GM03348 (cell line): ENCODE measurements around the gene PLEKHG4B.
A peak's percentile ranks its signal among the peaks of the same experiment; 100 is the strongest.
"Not testable (repeated sequence)": the region's sequence is repeated elsewhere in the genome, so short reads cannot be mapped to it uniquely, and the experiment has no call there.

Experiments
- DNase-seq: peaks from one replicate; pipeline ENCODE4 v3.0.0; 2012; ENCODE audit warnings: low spot score

Gene PLEKHG4B, protein sequence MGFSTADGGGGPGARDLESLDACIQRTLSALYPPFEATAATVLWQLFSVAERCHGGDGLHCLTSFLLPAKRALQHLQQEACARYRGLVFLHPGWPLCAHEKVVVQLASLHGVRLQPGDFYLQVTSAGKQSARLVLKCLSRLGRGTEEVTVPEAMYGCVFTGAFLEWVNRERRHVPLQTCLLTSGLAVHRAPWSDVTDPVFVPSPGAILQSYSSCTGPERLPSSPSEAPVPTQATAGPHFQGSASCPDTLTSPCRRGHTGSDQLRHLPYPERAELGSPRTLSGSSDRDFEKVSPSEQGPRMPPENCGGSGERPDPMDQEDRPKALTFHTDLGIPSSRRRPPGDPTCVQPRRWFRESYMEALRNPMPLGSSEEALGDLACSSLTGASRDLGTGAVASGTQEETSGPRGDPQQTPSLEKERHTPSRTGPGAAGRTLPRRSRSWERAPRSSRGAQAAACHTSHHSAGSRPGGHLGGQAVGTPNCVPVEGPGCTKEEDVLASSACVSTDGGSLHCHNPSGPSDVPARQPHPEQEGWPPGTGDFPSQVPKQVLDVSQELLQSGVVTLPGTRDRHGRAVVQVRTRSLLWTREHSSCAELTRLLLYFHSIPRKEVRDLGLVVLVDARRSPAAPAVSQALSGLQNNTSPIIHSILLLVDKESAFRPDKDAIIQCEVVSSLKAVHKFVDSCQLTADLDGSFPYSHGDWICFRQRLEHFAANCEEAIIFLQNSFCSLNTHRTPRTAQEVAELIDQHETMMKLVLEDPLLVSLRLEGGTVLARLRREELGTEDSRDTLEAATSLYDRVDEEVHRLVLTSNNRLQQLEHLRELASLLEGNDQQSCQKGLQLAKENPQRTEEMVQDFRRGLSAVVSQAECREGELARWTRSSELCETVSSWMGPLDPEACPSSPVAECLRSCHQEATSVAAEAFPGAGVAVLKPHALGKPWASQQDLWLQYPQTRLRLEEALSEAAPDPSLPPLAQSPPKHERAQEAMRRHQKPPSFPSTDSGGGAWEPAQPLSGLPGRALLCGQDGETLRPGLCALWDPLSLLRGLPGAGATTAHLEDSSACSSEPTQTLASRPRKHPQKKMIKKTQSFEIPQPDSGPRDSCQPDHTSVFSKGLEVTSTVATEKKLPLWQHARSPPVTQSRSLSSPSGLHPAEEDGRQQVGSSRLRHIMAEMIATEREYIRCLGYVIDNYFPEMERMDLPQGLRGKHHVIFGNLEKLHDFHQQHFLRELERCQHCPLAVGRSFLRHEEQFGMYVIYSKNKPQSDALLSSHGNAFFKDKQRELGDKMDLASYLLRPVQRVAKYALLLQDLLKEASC (N-terminal part only)

DNA sequence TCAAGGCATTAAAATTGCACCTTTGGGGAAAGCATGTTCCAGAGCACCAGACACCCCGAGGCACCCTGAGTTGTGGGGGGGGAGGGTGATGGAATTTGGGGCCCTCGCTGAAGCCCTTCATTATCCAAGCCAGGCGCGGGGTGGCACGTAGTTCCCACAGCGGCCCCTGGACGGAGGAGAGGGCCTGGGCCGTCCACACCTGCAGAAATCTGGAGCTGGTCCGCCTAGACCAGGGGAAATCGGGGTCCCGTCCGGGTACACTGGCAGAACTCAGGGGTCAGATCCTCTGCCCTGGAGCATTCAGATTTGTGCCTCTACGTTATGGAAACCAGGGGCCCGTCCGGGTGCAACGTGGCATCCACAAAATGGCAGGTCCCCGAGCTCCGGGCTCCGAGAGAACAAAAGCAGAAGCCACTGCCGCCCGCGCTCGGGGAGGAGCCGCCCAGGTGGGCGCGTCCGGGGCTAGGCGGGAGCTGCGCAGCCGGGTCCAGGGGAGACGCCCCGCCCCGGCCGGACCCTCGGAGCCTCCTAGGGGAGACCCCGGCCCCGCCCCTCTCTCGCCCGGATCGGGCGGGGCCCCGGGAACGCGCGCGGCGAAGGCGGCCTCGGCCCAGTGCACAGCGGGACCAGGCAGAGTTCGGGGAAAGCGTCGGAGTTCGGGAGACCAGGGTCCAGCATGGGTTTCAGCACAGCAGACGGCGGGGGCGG is at the start of gene PLEKHG4B:
TSS of gene PLEKHG4B (plus strand) at position 613 of the 708 bp plus-strand sequence. CDS start at position 677, 64 bp downstream.
- no peak for DNase-seq

DNA sequence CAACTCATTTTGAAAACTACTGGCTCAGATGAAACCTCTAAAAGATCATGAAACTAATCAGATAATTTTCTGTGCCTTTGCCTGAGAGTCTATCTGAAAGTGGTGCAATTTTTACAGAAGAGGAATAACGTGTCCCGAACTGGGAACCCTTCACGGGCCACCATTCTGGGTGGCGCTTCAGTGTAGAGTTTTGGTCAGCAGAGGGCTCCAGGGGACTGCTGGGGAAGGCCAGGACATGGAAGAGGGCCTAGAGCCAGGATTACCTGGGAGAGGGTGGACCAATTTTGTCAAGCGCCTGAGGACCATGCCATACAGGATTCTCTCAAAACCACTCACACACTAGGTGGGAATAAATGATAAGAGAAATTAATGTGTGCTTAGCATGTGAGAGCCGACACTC is 49.7 kb upstream of the PLEKHG4B start:
- no peak for DNase-seq

DNA sequence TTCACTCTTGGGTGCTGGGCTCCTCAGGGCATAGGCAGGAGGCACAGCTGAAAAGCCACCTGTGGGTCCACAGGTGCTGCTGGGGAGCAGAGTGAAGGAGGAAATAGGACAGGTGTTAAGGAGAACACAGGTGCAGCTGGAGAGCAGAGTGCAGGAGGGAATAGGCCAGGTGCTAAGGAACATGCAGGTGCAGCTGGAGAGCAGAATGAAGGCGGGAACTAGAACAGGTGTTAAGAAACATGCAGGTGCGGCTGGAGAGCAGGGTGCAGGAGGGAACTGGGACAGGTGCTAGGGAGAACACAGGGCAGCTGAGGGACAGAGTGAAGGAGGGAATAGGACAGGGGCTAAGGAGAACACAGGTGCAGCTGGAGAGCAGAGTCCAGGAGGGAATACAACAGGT is 43.8 kb upstream of the PLEKHG4B start:
- no peak for DNase-seq

DNA sequence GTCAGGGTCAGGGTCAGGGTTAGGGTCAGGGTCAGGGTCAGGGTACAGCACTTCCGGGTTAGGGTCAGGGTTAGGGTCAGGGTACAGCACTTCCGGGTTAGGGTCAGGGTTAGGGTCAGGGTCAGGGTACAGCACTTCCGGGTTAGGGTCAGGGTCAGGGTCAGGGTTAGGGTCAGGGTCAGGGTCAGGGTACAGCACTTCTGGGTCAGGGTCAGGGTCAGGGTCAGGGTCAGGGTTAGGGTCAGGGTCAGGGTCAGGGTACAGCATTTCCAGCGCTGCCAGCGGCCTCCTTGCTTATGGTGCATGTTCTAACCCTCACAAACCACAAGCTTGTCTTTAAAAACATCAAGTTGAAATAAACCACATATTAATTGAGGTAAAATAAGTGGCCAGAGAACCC is 42.4 kb upstream of the PLEKHG4B start:
- not testable (repeated sequence) for DNase-seq

DNA sequence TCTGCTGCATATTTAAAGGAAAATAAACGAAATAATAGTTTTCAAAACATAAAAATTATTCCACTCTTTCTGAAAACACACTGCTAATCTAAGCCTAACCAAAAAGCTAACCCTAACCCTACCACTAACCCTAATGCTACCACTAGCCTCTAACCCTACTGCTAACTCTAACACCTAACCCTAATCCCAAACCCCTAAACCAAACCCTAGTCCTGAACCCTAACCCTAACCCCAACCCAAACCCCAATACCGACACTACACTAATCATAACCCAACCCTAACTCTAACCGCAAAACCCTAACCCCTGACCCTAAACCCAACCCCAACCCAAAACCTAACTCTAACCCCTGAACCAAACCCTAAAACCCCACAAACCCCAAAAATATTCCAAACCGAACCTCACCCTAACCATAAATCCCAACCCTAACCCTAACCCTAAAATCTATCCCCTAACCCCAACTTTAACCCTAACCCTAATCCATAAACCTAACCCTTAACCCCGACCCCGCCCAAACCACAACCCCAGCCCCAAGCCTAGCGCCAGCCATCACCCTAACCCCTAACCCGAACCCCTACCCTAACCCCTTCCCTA is 41.9 kb upstream of the PLEKHG4B start:
- no peak for DNase-seq

DNA sequence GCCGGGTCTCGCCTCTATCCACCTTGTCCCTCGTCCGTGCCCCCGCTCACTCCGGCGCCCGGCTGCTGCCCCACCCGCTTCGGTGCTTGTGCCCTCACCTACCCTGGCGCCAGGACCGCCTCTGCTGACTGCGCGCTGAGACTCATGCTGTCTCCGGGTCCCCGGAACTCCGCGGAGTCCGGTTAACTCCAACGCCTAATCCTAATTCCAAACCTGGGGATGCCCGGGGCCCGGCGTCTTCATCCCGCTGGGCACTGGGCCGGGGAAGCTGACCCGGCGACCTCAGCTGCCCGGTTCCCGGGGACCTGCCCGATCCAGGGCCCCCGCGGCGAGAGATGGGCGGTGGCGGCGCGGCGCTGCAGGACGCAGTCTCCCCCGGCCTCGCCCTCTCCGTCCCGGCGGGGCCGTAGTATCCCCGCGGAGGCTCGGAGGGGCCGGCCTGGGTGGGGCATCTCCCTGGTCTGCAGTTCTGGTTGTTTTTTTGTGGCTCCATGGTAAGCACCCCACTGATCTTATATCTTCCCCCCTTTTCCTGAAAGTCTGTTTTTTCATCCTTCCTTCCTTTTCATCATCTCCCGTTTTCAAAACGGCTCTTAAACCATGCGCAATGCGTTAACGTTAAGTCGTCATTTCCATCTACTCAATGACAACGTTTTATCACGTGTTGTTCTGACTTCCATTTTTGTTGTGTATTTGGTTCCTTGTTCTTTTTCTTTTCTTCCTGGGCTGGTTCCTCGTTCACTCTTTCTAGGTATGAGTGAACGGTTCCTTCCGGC is 41.1 kb upstream of the PLEKHG4B start:
- DNase-seq = no peak

DNA sequence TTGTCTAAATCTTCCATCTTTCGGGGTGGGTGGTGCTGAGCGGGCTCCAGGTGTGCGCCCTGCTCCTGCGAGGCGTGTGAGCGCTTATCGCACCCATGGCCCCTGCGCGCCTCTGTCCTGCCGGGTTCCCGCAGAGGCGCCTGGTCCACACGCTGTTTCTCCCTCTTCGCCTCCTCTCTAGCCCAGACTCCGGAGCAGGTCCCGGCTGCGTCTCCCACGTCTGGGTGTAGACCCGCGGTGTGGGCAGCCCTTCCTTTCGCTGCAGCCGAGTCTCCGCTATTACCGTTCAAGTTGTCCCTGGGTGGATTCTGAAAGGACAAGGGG is 40.5 kb upstream of the PLEKHG4B start:
- DNase-seq = no peak

DNA sequence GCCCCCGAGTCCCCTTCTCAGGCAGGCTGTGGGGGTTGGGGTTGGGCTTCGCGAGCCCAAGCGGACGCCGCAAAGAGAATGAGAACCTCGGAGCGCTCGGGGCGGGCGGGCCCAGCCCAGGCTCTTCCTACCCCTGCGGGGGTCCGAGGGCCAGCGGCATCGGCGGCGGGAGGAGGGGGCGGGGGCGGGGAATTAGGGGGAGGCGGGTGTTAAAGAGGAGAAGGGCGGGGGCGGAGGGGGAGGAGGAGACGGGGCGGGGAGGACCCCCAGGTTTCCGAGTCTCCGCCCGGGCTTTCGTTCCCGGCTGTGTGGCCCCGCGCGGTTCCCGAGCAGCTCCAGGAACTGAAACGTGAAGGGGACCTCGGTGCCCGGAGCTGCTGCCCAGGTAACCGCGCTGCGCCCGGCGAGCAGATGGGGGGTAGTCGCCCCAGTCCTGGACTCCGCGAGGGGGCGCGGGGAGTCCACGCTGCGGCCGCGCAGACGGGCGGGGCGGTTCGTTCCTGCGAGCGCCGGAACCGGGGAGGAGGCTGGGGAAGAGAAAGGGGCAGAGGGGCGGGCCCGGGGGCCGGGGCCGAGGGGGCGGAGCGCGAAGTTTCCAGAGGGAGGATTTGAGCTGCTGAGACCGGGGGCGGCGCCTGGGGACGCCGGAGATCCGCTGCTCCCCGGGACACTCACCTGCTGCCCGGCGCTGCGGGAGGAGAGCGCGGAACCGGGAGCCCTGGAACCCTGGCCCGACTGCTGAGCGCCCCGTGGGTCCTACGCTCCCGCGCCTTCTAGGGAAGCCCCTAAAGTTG is 38.4 kb upstream of the PLEKHG4B start:
- DNase-seq = peak; percentile 46

DNA sequence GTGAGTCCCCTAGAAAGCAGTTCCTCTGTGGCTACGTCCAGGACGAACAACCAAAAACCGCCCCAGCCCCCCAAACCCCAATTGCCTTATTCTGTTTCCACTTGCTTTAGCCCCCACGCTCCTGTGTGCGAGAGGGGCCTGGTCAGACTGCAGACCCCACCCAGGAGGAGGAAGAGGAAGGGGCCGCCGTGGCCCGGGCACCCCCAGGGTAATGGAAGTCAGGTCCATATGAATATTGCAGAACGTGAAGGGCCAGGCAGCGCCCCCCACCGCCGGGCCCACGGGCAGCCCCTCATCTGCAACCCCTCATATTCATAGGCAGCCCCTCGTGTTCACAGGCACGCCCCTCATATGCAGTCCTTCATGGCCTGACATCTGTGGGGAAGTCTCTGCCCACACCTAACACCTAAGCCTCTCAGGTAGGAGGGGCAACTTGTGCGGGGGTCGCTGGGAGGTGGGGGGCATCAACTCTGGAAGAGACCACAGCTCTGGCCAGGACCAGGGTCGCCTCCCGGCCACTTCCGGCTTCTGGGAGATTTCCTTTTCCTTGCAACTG is 37.7 kb upstream of the PLEKHG4B start:
- no peak for DNase-seq

DNA sequence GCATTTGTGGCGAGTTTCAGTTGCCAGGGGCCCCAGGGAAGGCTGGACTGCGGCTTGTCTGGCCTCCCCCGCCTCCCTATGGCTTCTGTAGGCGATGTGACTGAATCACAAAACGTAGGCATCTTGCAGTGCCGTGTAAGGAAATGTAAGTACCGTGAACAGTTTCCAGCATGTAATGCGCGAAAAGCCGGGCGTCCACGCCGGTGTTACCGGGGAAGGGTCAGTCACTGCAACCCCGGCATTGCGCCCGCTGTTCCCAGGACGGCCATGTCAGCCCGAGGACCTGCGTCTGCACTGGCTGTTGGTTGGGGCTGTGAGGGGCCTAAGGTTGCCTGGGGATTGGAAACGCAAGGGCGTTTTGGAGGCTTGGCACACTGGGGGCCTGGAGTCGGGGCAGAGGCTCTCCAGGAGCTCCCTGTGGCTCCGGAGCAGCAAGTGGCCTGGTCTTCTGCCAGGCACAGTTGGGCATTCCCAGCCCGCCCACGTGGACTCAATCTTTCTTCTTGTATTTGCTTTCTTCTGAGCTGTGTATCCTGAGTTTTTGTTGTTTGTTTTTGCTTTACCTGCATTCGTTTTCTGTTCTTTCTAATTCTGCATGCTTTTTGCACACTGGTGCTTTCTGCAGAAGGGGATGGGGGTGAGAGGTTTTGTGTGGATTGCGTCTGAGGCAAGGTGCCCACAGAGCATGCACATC is 36.9 kb upstream of the PLEKHG4B start:
- no peak for DNase-seq

DNA sequence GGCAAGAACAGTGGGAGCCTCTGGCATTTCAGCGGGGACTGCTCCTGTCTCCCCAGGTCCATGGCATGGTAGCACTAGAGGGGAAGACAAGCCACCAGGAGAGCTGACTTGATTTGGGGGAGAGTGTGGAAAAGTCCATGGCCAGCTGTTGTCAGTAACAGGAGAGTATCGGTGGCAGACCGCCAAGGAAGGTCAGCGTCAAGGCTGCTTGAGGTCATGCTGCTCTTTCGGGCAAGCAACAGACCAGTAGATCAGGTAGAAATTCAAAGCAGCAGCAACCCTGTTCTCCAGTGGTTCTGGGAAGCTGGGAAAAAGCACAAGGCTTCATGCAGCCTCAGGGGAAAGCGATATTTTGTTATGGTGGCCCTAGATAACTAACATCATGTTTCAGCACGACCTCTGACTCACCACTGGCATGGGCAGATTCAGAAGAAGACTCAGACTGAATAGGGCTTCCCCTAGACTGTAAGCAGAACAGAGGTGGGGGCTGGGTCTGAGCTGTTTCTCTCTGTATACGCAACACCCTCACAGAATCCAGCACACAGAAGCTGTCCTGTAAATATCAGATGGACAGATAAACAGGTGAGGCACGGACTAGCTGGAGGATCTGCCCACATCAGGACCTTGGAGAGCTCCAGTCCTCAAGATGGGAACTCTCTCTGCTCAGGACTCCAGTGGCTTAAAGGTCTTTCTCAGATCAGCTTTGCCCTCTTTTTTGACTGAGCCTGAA is 35.2 kb upstream of the PLEKHG4B start:
- no peak for DNase-seq

DNA sequence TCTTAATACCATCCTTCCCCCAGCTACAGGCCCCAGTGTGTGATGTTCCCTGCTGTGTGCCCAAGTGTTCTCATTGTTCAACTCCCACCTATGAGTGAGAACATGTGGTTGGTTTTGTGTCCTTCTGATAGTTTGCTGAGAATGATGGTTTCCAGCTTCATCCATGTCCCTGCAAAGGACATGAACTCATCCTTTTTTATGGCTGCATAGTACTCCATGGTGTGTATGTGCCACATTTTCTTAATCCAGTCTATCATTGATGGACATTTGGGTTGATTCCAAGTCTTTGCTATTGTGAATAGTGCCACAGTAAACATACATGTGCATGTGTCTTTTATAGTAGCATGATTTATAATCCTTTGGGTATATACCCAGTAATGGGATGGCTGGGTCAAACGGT is 31.7 kb upstream of the PLEKHG4B start:
- DNase-seq = not testable (repeated sequence)

DNA sequence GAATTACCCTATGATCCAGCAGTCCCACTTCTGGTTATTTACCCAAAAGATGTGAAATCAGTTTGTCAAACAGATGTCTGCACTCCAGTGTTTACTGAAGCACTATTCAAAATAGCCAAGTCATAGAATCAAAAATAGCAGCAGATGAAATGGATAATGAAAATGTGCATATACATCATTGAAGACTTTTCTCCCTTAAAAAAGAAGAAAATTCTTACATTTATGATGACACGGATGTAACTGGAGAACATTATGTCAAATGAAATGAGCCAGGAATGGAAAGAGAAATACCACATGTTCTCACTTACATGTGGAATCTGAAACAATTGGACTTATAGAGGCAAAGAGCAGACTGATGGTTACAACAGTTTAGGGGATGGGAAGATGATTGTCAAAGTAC is 21.5 kb upstream of the PLEKHG4B start:
- DNase-seq = no peak

DNA sequence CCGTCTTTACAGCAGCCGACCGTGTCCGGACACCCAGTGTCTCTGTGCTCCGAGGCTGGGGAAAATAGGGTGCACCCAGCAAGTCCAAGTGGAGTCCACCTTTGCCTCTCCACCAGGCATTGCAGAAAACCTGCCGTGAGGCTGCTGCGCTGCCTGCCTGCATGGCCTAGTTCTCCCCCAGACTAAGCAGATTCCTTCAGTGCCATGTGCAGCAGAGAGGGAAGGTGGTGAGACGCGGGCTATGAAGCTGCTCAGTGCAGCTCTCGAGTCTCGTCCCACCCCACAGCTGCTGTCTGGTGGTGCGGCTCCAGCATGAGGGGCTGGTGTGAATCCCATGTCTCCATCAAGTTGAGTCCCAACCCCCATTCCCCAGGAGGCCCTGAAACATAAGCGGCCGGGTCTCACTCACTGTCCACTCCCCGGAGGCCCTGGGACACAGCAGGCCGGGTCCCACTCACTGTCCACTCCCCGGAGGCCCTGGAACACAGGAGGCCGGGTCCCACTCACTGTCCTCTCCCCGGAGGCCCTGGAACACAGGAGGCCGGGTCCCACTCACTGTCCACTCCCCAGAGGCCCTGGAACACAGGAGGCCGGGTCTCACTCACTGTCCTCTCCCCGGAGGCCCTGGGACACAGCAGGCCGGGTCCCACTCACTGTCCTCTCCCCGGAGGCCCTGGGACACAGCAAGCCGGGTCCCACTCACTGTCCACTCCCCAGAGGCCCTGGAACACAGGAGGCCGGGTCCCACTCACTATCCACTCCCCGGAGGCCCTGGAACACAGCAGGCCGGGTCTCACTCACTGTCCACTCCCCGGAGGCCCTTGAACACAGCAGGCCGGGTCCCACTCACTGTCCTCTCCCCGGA is 19.4 kb upstream of the PLEKHG4B start:
- DNase-seq = not testable (repeated sequence)

DNA sequence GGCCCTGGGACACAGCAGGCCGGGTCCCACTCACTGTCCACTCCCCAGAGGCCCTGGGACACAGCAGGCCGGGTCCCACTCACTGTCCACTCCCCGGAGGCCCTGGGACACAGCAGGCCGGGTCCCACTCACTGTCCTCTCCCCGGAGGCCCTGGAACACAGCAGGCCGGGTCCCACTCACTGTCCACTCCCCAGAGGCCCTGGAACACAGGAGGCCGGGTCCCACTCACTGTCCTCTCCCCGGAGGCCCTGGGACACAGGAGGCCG is 18.9 kb upstream of the PLEKHG4B start:
- DNase-seq = not testable (repeated sequence)

DNA sequence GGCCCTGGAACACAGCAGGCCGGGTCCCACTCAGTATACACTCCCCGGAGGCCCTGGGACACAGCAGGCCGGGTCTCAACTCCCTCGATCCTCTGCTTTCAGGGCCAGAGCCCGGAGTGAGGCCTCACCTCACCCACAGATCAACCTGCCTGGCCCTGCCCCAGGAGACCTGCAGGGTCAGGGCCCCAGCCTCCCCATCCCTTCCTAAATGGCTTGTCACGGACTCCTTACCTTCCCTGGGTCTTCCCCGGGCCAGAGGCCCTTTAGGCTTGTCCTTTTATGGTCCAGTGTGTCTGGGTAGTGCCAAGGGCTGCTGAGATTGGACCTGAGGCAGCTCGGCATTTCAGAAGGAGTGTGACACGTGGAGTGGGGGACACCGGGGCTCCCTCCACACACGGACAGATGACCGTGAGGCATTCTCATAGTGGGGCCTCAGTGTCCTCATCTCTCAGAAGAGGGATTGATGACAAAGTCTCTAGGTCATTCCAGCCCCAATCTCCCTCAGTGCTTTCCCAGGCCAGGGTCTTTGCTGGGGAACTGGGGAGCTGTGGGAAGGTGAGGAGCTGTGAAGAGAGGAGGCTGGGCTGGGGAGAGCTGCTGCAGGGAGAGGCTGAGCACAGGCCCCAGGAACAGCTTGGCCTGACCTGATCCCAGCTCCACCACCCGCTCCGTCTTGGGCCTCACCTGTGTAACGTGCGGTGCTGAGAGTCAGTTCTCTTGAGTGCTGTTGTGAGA is 18.0 kb upstream of the PLEKHG4B start:
- no peak for DNase-seq
